Adrenal gland (tissue), 5 donors: ENCODE measurements around the gene TCF12.

Source experiments
- CTCF ChIP-seq, 6 experiments: fragments of 450-650 bp in 4 of 6; fragments of 200-600 bp in 2 of 6; sonication (generic) in 1 of 6; IDR thresholded peaks; 1 replicate in 5 of 6; 2 replicates in 1 of 6; pipeline versions ENCODE4 v1.5.1 to v1.8.0; 2016 to 2021; ENCODE audit warnings: antibody characterized with exemption in 6 of 6, mild to moderate bottlenecking in 2 of 6, moderate library complexity in 1 of 6
- POLR2A ChIP-seq, 2 donors: fragments of 450-650 bp; IDR thresholded peaks; one replicate each; pipeline ENCODE4 v1.6.1; 2017; ENCODE audit warnings: antibody characterized with exemption in 2 of 2, mild to moderate bottlenecking in 2 of 2, moderate library complexity in 1 of 2
- donor health status: DM: no; HTN: no; CAD: no.

GRCh38 chr15:57339321-57339720 lies 420.9 kb downstream of the TCF12 start:
- TF ChIP-seq CTCF (IDR thresholded peaks at IDR 0.05) (no peak), POLR2A (IDR thresholded peaks at IDR 0.05) (no peak)
